HG03442 (cell line): ENCODE data around the gene PCDHGA12.
"Not testable (repeated sequence)": the region's sequence is repeated elsewhere in the genome, so short reads cannot be mapped to it uniquely, and the experiment has no call there.

Experiments used
- ATAC-seq: cut with Tn5 transposase; IDR thresholded peaks from one replicate; pipeline ENCODE4 v1.9.1; 2021; ENCODE audit warnings: mild to moderate bottlenecking, moderate library complexity; ENCODE audit not compliant: unreplicated experiment

PCDHGA12 gene

GRCh38 chr5:141430332-141431113, at the start of gene PCDHGA12:
Gene PCDHGA12 (plus strand): TSS chr5:141430507. CDS start chr5:141430760, 253 bp downstream.
- peak; percentile 91 for ATAC-seq

DNA sequence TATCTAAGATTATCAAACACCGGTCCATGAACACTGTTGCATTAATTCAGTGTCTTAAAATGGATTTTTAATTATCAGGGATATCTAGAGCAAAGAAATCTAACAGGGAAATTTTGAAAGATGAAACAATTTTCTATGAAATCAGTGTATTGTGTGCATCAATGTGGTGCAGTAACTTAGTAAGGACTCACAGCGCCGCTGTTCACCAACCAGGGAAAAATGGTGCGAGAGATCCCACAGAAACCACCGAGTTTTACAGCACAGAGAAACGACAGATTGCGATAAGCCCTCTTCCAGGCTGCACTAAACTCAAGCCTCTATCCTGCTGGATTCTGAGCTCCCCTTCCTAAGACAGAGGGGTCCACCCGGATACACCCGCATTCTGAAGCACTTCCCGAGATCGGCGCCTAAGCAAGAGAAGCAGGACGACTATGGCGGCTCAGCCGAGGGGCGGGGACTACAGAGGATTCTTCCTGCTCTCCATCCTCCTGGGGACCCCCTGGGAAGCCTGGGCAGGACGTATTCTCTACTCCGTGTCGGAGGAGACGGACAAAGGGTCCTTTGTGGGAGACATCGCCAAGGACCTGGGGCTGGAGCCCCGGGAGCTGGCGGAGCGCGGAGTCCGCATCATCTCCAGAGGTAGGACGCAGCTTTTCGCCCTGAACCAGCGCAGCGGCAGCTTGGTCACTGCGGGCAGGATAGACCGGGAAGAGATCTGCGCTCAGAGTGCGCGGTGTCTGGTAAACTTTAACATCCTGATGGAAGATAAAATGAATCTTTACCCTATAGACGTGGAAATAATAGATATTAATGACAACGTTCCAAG, 47.6 kb upstream of the PCDHGA12 start, which contains the start of gene PCDHGA7:
Gene PCDHGA7, plus strand, starts transcription at position 274 of the 826 bp plus-strand sequence. Its CDS starts 158 bp downstream, at position 432.
- no peak for ATAC-seq

GRCh38 chr5:141383345-141383744, 47.0 kb upstream of the PCDHGA12 start:
- ATAC-seq: no peak

DNA sequence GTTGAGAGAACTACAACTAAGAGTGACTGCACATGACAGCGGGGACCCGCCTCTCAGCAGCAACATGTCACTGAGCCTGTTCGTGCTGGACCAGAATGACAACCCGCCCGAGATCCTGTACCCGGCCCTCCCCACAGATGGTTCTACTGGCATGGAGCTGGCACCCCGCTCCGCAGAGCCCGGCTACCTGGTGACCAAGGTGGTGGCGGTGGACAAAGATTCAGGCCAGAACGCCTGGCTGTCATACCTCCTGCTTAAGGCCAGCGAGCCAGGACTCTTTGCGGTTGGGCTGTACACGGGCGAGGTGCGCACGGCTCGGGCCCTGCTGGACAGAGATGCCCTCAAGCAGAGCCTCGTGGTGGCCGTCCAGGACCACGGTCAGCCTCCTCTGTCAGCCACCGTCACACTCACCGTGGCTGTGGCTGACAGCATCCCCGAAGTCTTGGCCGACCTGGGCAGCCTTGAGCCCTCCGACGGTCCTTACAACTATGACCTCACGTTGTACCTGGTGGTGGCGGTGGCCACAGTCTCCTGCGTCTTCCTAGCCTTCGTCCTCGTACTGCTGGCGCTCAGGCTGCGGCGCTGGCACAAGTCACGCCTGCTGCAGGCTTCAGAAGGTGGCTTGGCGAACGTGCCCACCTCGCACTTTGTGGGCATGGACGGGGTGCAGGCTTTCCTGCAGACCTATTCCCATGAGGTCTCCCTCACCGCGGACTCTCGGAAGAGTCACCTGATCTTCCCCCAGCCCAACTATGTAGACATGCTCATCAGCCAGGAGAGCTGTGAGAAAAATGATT, 45.6 kb upstream of the PCDHGA12 start:
- no peak for ATAC-seq

- ATAC-seq: not testable (repeated sequence)
These were observed 42.6 kb upstream of the PCDHGA12 start, which contains the start of gene PCDHGB4 for GRCh38 chr5:141387557-141388311. Gene PCDHGB4 (plus strand): TSS chr5:141387698. CDS start chr5:141387885, 187 bp downstream.

DNA sequence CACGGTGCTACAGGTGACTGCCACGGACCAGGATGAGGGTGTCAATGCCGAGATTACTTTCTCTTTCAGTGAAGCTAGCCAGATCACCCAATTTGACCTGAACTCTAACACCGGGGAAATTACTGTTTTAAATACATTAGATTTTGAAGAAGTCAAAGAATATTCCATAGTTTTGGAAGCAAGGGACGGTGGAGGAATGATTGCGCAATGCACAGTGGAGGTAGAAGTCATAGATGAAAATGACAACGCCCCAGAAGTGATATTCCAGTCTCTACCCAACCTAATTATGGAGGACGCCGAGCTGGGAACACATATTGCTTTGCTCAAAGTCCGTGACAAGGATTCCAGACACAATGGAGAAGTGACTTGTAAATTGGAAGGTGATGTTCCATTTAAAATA, 41.6 kb upstream of the PCDHGA12 start:
- ATAC-seq: no peak

DNA sequence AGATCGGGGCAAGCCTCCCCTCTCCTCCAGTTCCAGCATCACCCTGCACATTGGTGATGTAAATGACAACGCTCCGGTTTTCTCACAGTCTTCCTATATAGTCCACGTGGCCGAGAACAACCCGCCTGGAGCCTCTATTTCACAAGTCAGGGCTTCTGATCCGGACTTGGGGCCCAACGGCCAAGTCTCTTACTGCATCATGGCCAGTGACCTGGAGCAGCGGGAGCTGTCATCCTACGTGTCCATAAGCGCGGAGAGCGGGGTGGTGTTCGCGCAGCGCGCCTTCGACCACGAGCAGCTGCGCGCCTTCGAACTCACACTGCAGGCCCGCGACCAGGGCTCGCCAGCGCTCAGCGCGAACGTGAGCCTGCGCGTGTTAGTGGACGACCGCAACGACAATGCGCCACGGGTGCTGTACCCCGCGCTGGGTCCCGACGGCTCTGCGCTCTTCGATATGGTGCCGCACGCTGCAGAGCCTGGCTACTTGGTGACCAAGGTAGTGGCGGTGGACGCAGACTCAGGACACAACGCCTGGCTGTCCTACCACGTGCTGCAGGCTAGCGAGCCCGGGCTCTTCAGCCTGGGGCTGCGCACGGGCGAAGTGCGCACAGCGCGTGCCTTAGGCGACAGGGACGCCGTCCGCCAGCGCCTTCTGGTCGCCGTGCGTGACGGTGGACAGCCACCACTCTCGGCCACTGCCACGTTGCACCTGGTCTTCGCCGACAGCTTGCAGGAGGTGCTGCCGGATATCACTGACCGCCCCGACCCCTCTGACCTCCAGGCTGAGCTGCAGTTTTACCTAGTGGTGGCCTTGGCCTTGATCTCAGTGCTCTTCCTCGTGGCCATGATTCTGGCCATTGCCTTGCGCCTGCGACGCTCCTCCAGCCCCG, 40.9 kb upstream of the PCDHGA12 start:
- no peak for ATAC-seq

DNA sequence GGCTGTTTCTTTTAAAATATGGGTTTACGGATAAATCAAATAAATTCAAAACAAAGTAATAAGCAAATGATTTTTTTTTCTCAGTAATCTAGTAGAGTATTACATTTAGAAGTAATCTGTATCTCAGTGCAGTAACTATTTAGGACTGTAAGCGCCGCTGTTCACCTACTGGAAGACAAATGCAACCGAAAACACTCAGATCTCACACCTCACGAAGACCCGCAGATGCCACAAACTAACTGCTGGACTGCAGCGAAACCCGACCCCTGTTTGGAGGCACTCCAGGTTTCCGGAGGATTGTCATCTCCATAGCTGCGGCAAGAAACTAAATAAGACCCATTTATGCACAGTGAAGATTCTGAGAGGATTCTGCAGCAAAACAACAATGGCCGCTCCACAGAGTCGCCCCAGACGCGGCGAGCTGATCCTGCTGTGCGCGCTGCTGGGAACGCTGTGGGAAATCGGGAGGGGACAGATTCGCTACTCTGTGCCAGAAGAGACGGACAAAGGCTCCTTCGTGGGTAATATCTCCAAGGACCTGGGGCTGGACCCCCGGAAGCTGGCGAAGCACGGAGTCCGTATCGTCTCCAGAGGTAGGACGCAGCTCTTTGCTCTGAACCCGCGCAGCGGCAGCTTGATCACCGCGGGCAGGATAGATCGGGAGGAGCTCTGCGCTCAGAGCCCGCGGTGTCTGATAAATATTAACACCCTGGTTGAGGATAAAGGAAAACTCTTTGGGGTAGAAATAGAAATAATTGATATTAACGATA, 37.7 kb upstream of the PCDHGA12 start, which contains the start of gene PCDHGA8:
Gene PCDHGA8, plus strand, starts transcription at position 205 of the 770 bp plus-strand sequence. Its CDS starts 181 bp downstream, at position 386.
- no peak for ATAC-seq

- no peak for ATAC-seq
These were observed 37.0 kb upstream of the PCDHGA12 start for GRCh38 chr5:141393267-141393666.

GRCh38 chr5:141394401-141395187, 35.7 kb upstream of the PCDHGA12 start:
- ATAC-seq: not testable (repeated sequence)

DNA sequence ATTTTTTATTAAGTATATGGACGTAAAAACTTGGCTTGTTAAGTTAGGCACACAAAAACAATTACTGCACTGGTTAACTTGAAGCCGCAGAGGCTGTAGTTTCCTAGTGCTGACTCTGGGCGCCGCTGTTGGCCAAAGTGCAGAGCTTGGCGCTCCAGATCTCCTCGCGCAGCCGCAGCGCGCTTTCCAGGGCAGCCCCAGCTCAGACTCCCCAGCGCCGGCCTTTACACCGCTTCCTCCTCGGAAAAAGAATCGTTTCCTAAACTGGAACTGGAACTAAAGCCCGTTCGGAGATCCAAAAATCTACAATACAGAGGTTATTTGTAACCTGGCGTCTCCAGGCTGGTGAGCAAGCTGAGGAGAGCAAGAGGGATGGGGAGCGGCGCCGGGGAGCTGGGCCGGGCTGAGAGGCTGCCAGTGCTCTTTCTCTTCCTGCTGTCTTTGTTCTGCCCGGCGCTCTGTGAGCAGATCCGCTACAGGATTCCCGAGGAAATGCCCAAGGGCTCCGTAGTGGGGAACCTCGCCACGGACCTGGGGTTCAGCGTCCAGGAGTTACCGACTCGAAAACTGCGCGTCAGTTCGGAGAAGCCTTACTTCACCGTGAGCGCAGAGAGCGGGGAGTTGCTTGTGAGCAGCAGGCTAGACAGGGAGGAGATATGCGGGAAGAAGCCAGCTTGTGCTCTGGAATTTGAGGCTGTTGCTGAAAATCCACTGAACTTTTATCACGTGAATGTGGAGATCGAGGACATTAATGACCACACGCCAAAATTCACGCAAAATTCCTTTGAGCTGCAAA, 32.4 kb upstream of the PCDHGA12 start, which contains the start of gene PCDHGB5:
Gene PCDHGB5, plus strand, starts transcription at position 192 of the 796 bp plus-strand sequence. Its CDS starts 181 bp downstream, at position 373.
- peak; percentile 78 for ATAC-seq

GRCh38 chr5:141398608-141399007, 31.7 kb upstream of the PCDHGA12 start:
- no peak for ATAC-seq

- ATAC-seq: no peak
These were observed 30.6 kb upstream of the PCDHGA12 start for GRCh38 chr5:141399555-141400258.

DNA sequence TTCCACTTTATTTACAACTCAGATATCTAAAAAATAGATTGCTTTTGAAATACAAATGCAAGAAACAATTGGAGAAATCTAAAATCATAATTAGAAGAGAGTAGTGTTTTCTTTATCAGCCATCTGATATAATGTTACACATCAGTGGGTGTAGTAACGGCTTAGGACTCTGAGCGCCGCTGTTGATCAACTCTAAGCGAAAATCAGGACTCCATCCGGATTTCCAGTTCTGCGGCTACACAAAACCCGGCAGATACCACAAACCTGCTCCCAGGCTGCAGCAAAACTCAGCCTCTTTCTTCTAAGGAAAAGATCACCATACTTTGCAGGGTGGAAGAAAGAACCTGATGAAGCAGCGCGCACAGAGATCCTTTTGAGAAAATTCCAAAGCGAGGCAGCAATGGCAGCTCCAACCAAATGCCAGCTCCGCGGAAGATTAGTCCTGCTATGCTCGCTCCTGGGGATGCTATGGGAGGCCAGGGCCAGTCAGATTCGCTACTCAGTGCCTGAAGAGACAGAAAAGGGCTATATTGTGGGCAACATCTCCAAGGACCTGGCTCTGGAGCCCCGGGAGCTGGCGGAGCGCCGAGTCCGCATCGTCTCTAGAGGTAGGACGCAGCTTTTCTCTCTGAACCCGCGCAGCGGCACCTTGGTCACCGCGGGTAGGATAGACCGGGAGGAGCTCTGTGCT, 27.6 kb upstream of the PCDHGA12 start, which contains the start of gene PCDHGA9:
Gene PCDHGA9, plus strand, starts transcription at position 226 of the 691 bp plus-strand sequence. Its CDS starts 175 bp downstream, at position 401.
- no peak for ATAC-seq

DNA sequence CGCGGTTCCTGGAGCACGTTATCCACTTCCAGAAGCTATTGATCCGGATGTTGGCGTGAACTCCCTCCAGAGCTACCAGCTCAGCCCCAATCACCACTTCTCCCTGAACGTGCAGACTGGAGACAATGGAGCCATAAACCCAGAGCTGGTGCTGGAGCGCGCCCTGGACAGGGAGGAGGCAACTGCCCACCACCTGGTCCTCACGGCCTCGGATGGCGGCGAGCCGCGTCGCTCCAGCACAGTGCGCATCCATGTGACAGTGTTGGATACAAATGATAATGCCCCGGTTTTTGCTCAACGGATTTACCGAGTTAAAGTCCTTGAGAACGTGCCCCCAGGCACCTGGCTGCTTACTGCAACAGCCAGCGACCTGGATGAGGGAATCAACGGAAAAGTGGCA, 26.9 kb upstream of the PCDHGA12 start:
- no peak for ATAC-seq
